ENCODE results near the gene TMC4.

- no peak for TF ChIP-seq CTCF (IDR thresholded peaks at IDR 0.05)
- no peak for TF ChIP-seq POLR2A (IDR thresholded peaks at IDR 0.05)
- no peak for TF ChIP-seq EP300 (IDR thresholded peaks at IDR 0.05)
Measured at GRCh38 chr19:54162884-54163283, 10.1 kb downstream of the TMC4 start.

All from ovary (tissue), 3 donors.